H1 (cell line): Measurements from ENCODE around the gene ALK. TPM values are rescaled to one million over a fixed set of nuclear protein-coding genes. Genes with fewer than 3 reads are reported as not detected.

Source experiments
- CHD1 ChIP-seq: IDR thresholded peaks from 2 replicates; pipeline ENCODE4 v1.6.1; 2012; ENCODE audit warnings: low read depth, low read length, improper control_type of control experiment
- CREB1 ChIP-seq: IDR thresholded peaks from 2 replicates; pipeline ENCODE4 v1.6.1; 2012; ENCODE audit warnings: inconsistent platforms
- FOSL1 ChIP-seq: IDR thresholded peaks from 2 replicates; pipeline ENCODE4 v1.6.1; 2011; ENCODE audit warnings: mild to moderate bottlenecking, low read depth, low read length, moderate library complexity; ENCODE audit not compliant: insufficient read depth
- GABPA ChIP-seq: IDR thresholded peaks from 2 replicates; pipeline ENCODE4 v1.6.1; 2011; ENCODE audit warnings: mild to moderate bottlenecking, low read length, moderate library complexity, borderline replicate concordance; ENCODE audit not compliant: insufficient read depth
- KDM1A ChIP-seq: fragments of 200-600, 300-600 bp; sonication (generic); IDR thresholded peaks from 2 replicates; pipeline ENCODE4 v1.7.1; 2016; ENCODE audit warnings: mild to moderate bottlenecking, low read length, borderline replicate concordance
- RAD21 ChIP-seq, 2 experiments: IDR thresholded peaks in 1 of 2; conservative IDR thresholded peaks in 1 of 2; 2 replicates each; pipeline ENCODE4 v1.6.1; 2011; ENCODE audit warnings: low read depth in 2 of 2, low read length in 2 of 2, improper control_type of control experiment in 1 of 2, inconsistent platforms in 1 of 2, mild to moderate bottlenecking in 1 of 2, moderate library complexity in 1 of 2
- SIRT6 ChIP-seq: IDR thresholded peaks from one replicate; pipeline ENCODE4 v1.7.1; 2012; ENCODE audit warnings: low read length, inconsistent platforms
- SP4 ChIP-seq: IDR thresholded peaks from 2 replicates; pipeline ENCODE4 v1.6.1; 2012; ENCODE audit warnings: low read length, inconsistent platforms
- TBP ChIP-seq: IDR thresholded peaks from 2 replicates; pipeline ENCODE4 v1.6.1; 2011; ENCODE audit warnings: low read depth, low read length, improper control_type of control experiment
- polyA plus RNA-seq, 7 experiments: library from polyadenylated mRNA; depleted of rRNA in 3 of 7; stranded (reverse) in 5 of 7; unstranded in 2 of 7; fragments of >200 nt in 5 of 7; fragments of 200-250 nt in 2 of 7; gene quantifications; 1 replicate in 5 of 7; 2 replicates in 1 of 7; 4 replicates in 1 of 7; pipeline versions ENCODE4 v1.2.1 to v1.2.3, GENCODE V29; 2011 to 2013; ENCODE audit warnings: missing spikeins in 2 of 7, mixed read lengths in 2 of 7
- total RNA-seq: library from RNA; stranded (reverse); fragmentation: NEBNext Ultra II Directional; extraction: Animal tissue kit (Norgen Biotek cat#: 25700); gene quantifications from 2 replicates; pipeline ENCODE4 v1.2.1, GENCODE V29; 2021
- TF ChIP-seq, protein P1 (sequence below): IDR thresholded peaks from 2 replicates; pipeline ENCODE4 v1.6.1; 2012; ENCODE audit warnings: inconsistent platforms
- TF ChIP-seq, protein P2 (sequence below): IDR thresholded peaks from 2 replicates; pipeline ENCODE4 v1.6.1; 2012; ENCODE audit warnings: inconsistent platforms

Gene ALK
- total and polyA plus RNA-seq, 2 of the 8 experiments (the other 6 are each of a cell fraction or from before 2014, with no cell fraction given), result 0.02 to 0.09 TPM

DNA sequence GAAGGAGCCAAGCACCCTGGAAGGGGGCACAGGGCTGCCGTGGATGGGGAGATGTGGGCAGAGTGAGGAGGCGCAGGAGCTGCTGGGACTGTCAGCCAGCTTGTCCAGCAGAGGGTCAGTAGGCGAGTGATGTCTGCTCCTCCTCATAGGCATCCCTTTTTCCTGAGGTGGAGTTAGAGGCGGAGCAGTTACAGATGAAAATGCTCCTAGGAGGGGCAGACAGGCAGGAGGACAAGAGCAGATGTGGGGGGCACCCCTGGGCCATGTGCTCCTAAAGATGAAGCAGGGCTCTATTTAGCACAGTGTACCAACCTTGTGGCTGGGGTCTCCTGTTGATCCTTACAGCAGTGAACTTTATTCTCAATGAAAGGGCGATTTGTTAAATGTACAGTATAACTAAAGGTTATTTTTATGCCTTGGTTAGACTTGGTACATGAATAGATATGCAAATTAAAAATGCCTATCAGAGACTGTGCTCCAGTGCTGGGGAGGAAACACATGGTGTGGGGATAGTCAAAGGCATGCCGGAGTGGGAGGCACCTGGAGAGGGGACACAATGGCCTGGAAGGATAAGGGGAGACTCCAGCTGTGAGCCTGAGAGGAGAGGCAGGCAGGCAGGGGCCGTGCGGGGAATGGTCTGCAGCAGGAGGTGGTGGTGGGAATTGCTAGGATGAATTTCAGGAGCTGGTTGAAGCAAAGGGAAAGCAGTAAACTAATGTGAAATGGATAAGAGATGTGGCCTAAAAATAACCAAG lies 630.9 kb downstream of the ALK start (continued):
- TF ChIP-seq RAD21 (IDR thresholded peaks at IDR 0.05 in 1 of 2, conservative IDR thresholded peaks at IDR 0.05 in 1 of 2; ENCODE audit: low read depth in 2 of 2, low read length in 2 of 2), result no peak
- no peak for TF ChIP-seq FOSL1
- TF ChIP-seq SP4, result no peak
- TF ChIP-seq, protein P1, sequence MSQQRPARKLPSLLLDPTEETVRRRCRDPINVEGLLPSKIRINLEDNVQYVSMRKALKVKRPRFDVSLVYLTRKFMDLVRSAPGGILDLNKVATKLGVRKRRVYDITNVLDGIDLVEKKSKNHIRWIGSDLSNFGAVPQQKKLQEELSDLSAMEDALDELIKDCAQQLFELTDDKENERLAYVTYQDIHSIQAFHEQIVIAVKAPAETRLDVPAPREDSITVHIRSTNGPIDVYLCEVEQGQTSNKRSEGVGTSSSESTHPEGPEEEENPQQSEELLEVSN, result peak; percentile 32
- TF ChIP-seq SIRT6, result no peak
- TF ChIP-seq CREB1, result no peak
- TF ChIP-seq, protein P2, sequence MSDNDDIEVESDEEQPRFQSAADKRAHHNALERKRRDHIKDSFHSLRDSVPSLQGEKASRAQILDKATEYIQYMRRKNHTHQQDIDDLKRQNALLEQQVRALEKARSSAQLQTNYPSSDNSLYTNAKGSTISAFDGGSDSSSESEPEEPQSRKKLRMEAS, result peak; percentile 76
- no peak for TF ChIP-seq CHD1
- no peak for TF ChIP-seq GABPA
- TF ChIP-seq TBP, result no peak
- TF ChIP-seq KDM1A, result 0 out of 2 replicates have a peak, but pooled peaks have one; percentile 14
